Epithelial cell of proximal tubule (primary cell): Measurements from ENCODE around the gene CCNG2. TPM values are rescaled to one million over a fixed set of nuclear protein-coding genes. Genes with fewer than 3 reads are reported as not detected.
"Not testable (repeated sequence)": the region's sequence is repeated elsewhere in the genome, so short reads cannot be mapped to it uniquely, and the experiment has no call there.

ENCODE experiments used
- DNase-seq: peaks from one replicate; pipeline ENCODE4 v3.0.0-alpha.2; 2011; ENCODE audit warnings: low read depth
- H3K4me3 ChIP-seq: 2 replicates; pipeline ENCODE4 v1.5.1; 2011; ENCODE audit warnings: low read depth, mild to moderate bottlenecking, low read length
- total RNA-seq: library from RNA; depleted of rRNA; stranded (reverse); fragments of >200 nt; gene quantifications from 2 replicates; pipeline ENCODE4 v1.2.3, GENCODE V29; 2015
- TF ChIP-seq, protein P1 (sequence below): conservative IDR thresholded peaks from 2 replicates; pipeline ENCODE4 v1.5.1; 2012; ENCODE audit warnings: low read depth, mild to moderate bottlenecking, low read length

CCNG2 gene
- total RNA-seq, 1 donor from 2014 or later: 22.1 TPM

- H3K4me3 ChIP-seq: no peak overlapping the region
- TF ChIP-seq, protein P1, sequence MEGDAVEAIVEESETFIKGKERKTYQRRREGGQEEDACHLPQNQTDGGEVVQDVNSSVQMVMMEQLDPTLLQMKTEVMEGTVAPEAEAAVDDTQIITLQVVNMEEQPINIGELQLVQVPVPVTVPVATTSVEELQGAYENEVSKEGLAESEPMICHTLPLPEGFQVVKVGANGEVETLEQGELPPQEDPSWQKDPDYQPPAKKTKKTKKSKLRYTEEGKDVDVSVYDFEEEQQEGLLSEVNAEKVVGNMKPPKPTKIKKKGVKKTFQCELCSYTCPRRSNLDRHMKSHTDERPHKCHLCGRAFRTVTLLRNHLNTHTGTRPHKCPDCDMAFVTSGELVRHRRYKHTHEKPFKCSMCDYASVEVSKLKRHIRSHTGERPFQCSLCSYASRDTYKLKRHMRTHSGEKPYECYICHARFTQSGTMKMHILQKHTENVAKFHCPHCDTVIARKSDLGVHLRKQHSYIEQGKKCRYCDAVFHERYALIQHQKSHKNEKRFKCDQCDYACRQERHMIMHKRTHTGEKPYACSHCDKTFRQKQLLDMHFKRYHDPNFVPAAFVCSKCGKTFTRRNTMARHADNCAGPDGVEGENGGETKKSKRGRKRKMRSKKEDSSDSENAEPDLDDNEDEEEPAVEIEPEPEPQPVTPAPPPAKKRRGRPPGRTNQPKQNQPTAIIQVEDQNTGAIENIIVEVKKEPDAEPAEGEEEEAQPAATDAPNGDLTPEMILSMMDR: no peak
- DNase-seq: no peak
Measured at GRCh38 chr4:77132652-77133312, 24.2 kb upstream of the CCNG2 start.

- not testable (repeated sequence) for H3K4me3 ChIP-seq, DNase-seq
Measured at GRCh38 chr4:77137448-77137847, 19.6 kb upstream of the CCNG2 start.

DNA sequence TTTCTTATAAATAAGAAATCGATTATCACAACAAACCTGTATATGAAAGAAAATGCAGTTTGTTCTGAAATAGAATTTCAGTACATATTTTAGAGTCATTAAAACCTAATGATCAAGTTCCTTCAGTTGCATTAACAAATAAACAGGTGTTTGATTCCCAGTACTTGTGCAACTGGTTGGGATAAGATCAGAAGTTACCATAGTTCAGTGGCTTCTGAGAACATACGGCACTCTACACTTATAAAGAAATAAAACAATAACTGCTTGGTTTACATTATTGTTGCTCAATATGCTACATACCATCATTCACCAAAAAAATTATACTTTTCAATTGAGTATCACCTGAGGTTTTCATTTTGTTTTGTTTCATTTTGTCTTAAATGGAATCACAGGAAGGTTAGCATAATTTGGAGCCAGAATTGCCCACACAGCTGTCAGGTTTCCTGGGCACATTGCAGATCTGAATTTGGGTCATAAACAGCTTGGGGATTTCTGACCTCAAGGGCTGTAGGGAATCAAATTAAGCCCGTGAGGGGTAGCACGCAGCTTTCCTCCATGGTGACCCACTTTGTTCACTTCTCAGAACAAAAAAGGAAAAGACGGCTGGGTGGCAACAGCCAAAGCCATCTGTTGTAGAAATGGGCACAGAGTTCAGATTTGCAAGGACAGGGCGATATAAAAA lies 14.9 kb upstream of the CCNG2 start:
- TF ChIP-seq, protein P1: no peak

DNA sequence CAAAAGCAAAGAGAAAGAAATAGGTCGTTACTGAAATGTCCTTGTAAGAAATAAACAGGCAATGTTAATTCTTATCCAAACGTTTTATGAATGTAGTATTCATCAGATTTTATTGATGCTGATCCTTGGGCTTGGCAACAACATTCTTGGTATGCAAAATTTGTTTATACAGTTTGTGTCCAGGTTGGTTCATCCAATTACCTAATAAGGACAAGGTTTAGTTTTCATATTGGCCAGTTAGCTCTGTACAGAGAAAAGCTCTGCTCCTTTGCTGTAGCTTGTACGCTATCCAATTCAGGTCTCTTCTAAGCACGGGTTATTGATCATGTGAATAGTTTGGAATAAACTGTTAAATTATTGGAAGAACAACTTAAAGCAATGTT lies 14.4 kb upstream of the CCNG2 start:
- no peak overlapping the region for H3K4me3 ChIP-seq
- TF ChIP-seq, protein P1: no peak
- DNase-seq: no peak

More for the DNA sequence above, 14.9 kb upstream of the CCNG2 start:
- DNase-seq: no peak
- H3K4me3 ChIP-seq: no peak overlapping the region

GRCh38 chr4:77143091-77143490 lies 13.9 kb upstream of the CCNG2 start:
- no peak overlapping the region for H3K4me3 ChIP-seq
- no peak for DNase-seq
- TF ChIP-seq, protein P1: no peak

DNA sequence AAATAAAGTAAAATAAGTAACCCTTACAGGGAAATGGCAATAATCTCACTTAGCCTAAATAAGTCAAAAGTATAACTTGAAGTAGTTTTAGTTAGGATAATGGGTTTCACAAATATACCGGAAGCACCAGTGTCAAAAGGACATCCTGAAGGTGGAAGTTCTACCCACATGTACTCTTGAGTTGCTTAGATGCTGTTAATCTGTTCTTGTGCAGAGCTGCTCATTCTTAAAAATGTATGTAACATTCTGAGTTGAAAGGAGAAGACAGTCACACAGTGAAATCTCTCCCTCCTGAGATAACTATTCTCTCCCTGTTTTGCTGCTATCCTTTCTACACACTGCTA lies 11.2 kb upstream of the CCNG2 start:
- DNase-seq: no peak
- TF ChIP-seq, protein P1: no peak
- no peak overlapping the region for H3K4me3 ChIP-seq

DNA sequence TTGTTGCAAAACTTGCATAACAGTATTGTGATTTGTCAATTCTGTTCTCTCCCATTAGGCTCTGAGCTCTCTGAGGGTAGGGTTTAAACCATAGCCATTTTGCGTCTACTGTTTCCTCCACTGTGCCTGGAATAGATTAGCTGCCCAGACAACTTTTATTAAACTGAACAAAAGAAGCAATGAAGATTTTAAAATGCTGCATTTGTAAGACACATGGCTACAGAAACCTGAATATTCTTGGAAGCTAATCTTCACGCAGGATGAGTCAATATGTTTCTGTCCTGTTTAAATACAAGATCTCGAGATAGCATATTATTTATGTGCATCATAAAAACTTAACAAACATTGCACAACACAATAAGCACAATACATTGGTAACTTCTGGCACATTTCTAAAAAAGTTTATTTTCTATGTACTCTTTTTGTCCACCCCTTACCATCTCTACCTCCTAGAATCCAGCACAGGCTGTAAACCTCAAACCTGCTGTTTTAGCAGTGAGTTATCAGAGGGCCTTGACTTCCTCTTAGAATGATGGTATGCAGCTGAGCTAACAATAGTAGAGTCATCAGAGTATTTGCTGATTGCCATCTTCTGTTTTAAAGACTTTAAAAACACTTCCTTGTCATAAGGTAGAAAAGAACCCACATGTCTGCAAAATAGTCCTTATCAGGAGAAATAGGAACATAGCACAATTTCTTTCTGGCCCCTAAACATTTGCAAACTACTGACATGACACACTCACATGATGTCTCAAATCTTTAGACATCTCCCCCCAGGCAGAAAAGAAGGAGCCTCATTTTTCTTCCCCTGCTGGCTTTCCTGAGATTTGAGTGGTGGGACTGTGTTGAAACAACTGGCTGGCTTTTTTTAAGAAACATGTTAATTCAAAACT lies 10.6 kb upstream of the CCNG2 start:
- TF ChIP-seq, protein P1: no peak
- DNase-seq: no peak
- H3K4me3 ChIP-seq: no peak overlapping the region
